Hepatocyte (in vitro differentiated cells): ENCODE measurements around the gene ARHGAP28. TPM values are rescaled to one million over a fixed set of nuclear protein-coding genes. Genes with fewer than 3 reads are reported as not detected.
A peak's percentile ranks its signal among the peaks of the same experiment; 100 is the strongest.
"Not testable (repeated sequence)": the region's sequence is repeated elsewhere in the genome, so short reads cannot be mapped to it uniquely, and the experiment has no call there.

ENCODE experiments used
- DNase-seq: peaks from one replicate; pipeline ENCODE4 v3.0.0-alpha.2; 2016; ENCODE audit warnings: low spot score
- H2AFZ ChIP-seq: fragments of 200-600 bp; sonication (generic); 2 replicates; pipeline ENCODE4 v1.6.0; 2016; ENCODE audit warnings: antibody characterized with exemption, mild to moderate bottlenecking
- H3K27ac ChIP-seq: fragments of 200-600 bp; sonication (generic); 2 replicates; pipeline ENCODE4 v1.5.1; 2016; ENCODE audit warnings: mild to moderate bottlenecking
- H3K27me3 ChIP-seq: fragments of 200-600 bp; sonication (generic); 2 replicates; pipeline ENCODE4 v1.6.1; 2016
- H3K36me3 ChIP-seq: fragments of 200-600 bp; sonication (generic); replicated peaks from 2 replicates; pipeline ENCODE4 v1.5.1; 2016; ENCODE audit warnings: low read depth; ENCODE audit not compliant: insufficient read depth
- H3K4me1 ChIP-seq: fragments of 200-600 bp; sonication (generic); 2 replicates; pipeline ENCODE4 v1.5.1; 2016; ENCODE audit warnings: mild to moderate bottlenecking, moderate library complexity; ENCODE audit not compliant: insufficient read depth
- H3K4me2 ChIP-seq: fragments of 200-600 bp; sonication (generic); 2 replicates; pipeline ENCODE4 v1.6.0; 2016
- H3K4me3 ChIP-seq: fragments of 200-600 bp; sonication (generic); 2 replicates; pipeline ENCODE4 v1.5.1; 2016; ENCODE audit warnings: mild to moderate bottlenecking
- H3K79me2 ChIP-seq: fragments of 200-600 bp; sonication (generic); 2 replicates; pipeline ENCODE4 v1.6.0; 2017; ENCODE audit warnings: mild to moderate bottlenecking
- H3K9me2 ChIP-seq: fragments of 200-600 bp; sonication (generic); replicated peaks from 2 replicates; pipeline ENCODE4 v1.6.0; 2017; ENCODE audit warnings: mild to moderate bottlenecking; ENCODE audit not compliant: insufficient read depth
- H3K9me3 ChIP-seq: fragments of 200-600 bp; sonication (generic); 2 replicates; pipeline ENCODE4 v1.5.1; 2016; ENCODE audit warnings: low read depth, mild to moderate bottlenecking
- H4K20me1 ChIP-seq: fragments of 200-600 bp; sonication (generic); 2 replicates; pipeline ENCODE4 v1.6.0; 2016; ENCODE audit warnings: mild to moderate bottlenecking; ENCODE audit not compliant: insufficient read depth, poor library complexity, severe bottlenecking
- CTCF ChIP-seq: fragments of 200-600 bp; sonication (generic); IDR thresholded peaks from 2 replicates; pipeline ENCODE4 v1.5.1; 2016; ENCODE audit warnings: antibody characterized with exemption, mild to moderate bottlenecking; ENCODE audit not compliant: poor library complexity
- EZH2 ChIP-seq: fragments of 200-600 bp; sonication (generic); IDR thresholded peaks from 2 replicates; pipeline ENCODE4 v1.6.1; 2016; ENCODE audit warnings: antibody characterized with exemption, mild to moderate bottlenecking, borderline replicate concordance
- EZH2phosphoT487 ChIP-seq: fragments of 200-600 bp; sonication (generic); IDR thresholded peaks from one replicate; pipeline ENCODE4 v1.6.1; 2018; ENCODE audit warnings: antibody characterized with exemption, mild to moderate bottlenecking, low read depth, moderate library complexity; ENCODE audit not compliant: unreplicated experiment, severe bottlenecking
- WGBS: methylation state at CpG from one replicate; pipeline ENCODE4 v1.1.6; 2016; ENCODE audit warnings: low lambda C conversion rate; ENCODE audit errors: missing lambda C conversion rate; 5-methylcytosine and 5-hydroxymethylcytosine counted together
- polyA plus RNA-seq: library from polyadenylated mRNA; unstranded; fragments of >200 nt; fragmentation: Nextera tagmentation; extraction: Ambion mirVana; gene quantifications from 2 replicates; pipeline ENCODE4 v1.2.1, GENCODE V29; 2016
- total RNA-seq: library from RNA; depleted of rRNA; stranded (reverse); fragments of >200 nt; gene quantifications from 2 replicates; pipeline ENCODE4 v1.2.3, GENCODE V29; 2014

Gene ARHGAP28
- total and polyA plus RNA-seq, 2 experiments from 2014 or later, result 23.5 to 60.7 TPM

GRCh38 chr18:6934859-6935258, 205.3 kb downstream of the ARHGAP28 start:
- Histone ChIP-seq H3K4me1 (no peaks in the 10 kb centered on the region), H3K4me3 (no peak overlapping the region), H4K20me1 (no peaks in the 10 kb centered on the region), H3K9me2 (no peaks in the 10 kb centered on the region), H3K4me2 (no peak overlapping the region), H3K79me2 (no peaks in the 10 kb centered on the region), H3K9me3 (no peaks in the 10 kb centered on the region), H3K27me3 (no peaks in the 10 kb centered on the region), H3K27ac (no peak overlapping the region), H3K36me3 (no peaks in the 10 kb centered on the region), H2AFZ (no peak overlapping the region)
- TF ChIP-seq EZH2, result no peak
- no peak for TF ChIP-seq CTCF
- TF ChIP-seq EZH2phosphoT487, result no peak
- DNase-seq, result no peak
- WGBS, result 98% methylated on average over 1 of the region's 1 CpG

- no peak overlapping the region for H3K4me2 ChIP-seq
- WGBS, result 88% methylated on average over 7 of the region's 7 CpGs
- no peak for DNase-seq
- no peak for TF ChIP-seq EZH2
- TF ChIP-seq EZH2phosphoT487, result no peak
- no peak for TF ChIP-seq CTCF
- H3K27me3 ChIP-seq, result no peaks in the 10 kb centered on the region
- H3K36me3 ChIP-seq, result no peaks in the 10 kb centered on the region
- H3K79me2 ChIP-seq, result no peaks in the 10 kb centered on the region
- H3K9me2 ChIP-seq, result no peaks in the 10 kb centered on the region
- peaks cover 4% of the 10 kb centered on the region for H3K4me1 ChIP-seq
- H2AFZ ChIP-seq, result no peak overlapping the region
- no peaks in the 10 kb centered on the region for H3K9me3 ChIP-seq
- no peak overlapping the region for H3K27ac ChIP-seq
- no peaks in the 10 kb centered on the region for H4K20me1 ChIP-seq
- no peak overlapping the region for H3K4me3 ChIP-seq
Observed at GRCh38 chr18:6938003-6938402, 208.5 kb downstream of the ARHGAP28 start.

GRCh38 chr18:6938403-6938802, 208.9 kb downstream of the ARHGAP28 start:
- H3K27ac ChIP-seq, H3K4me1 ChIP-seq, H3K9me2 ChIP-seq, H3K36me3 ChIP-seq, H2AFZ ChIP-seq, H4K20me1 ChIP-seq, H3K9me3 ChIP-seq, H3K79me2 ChIP-seq, H3K4me2 ChIP-seq, DNase-seq, H3K27me3 ChIP-seq, H3K4me3 ChIP-seq: not testable (repeated sequence)
- WGBS, result 95% methylated on average over 2 of the region's 2 CpGs

- Histone ChIP-seq H2AFZ (no peak overlapping the region), H3K27ac (peak overlapping the region; percentile 69), H4K20me1 (no peaks in the 10 kb centered on the region), H3K4me1 (peaks cover 4% of the 10 kb centered on the region), H3K79me2 (no peaks in the 10 kb centered on the region), H3K9me3 (no peaks in the 10 kb centered on the region), H3K4me2 (no peak overlapping the region), H3K27me3 (no peaks in the 10 kb centered on the region), H3K36me3 (no peaks in the 10 kb centered on the region), H3K4me3 (no peak overlapping the region), H3K9me2 (no peaks in the 10 kb centered on the region)
- TF ChIP-seq EZH2 (no peak), EZH2phosphoT487 (no peak)
- no peak for DNase-seq
- 69% methylated on average over 4 of the region's 4 CpGs for WGBS
Observed at GRCh38 chr18:6939972-6940371, 210.5 kb downstream of the ARHGAP28 start.

GRCh38 chr18:6940451-6940850, 210.9 kb downstream of the ARHGAP28 start:
- Histone ChIP-seq H3K4me2 (no peak overlapping the region), H2AFZ (no peak overlapping the region), H3K27ac (peak overlapping the region; percentile 69), H3K4me3 (no peak overlapping the region), H3K9me2 (no peaks in the 10 kb centered on the region), H3K27me3 (no peaks in the 10 kb centered on the region), H3K36me3 (no peaks in the 10 kb centered on the region), H3K9me3 (no peaks in the 10 kb centered on the region), H3K4me1 (peaks cover 4% of the 10 kb centered on the region), H3K79me2 (no peaks in the 10 kb centered on the region), H4K20me1 (no peaks in the 10 kb centered on the region)
- DNase-seq, result no peak
- 74% methylated on average over 9 of the region's 9 CpGs for WGBS
- TF ChIP-seq CTCF (no peak), EZH2 (no peak), EZH2phosphoT487 (no peak)
